Liver (tissue), 9 donors: ENCODE measurements around the gene ZMYND8. TPM values are rescaled to one million over a fixed set of nuclear protein-coding genes. Genes with fewer than 3 reads are reported as not detected.

ENCODE experiments used
- DNase-seq: peaks from one replicate; pipeline ENCODE4 v3.0.0-alpha.2; 2017; ENCODE audit warnings: low spot score
- H3K27ac ChIP-seq, 2 donors: one replicate each; pipeline ENCODE4 v1.7.0; 2013; ENCODE audit warnings: inconsistent platforms in 2 of 2, low read length in 2 of 2, control low read depth in 1 of 2, low read depth in 1 of 2, mild to moderate bottlenecking in 1 of 2
- H3K27me3 ChIP-seq, 4 donors: one replicate each; pipeline versions ENCODE4 v1.6.1 to v1.7.0; 2013; ENCODE audit warnings: low read length in 3 of 4, inconsistent platforms in 1 of 4, mild to moderate bottlenecking in 1 of 4, moderate library complexity in 1 of 4; ENCODE audit not compliant: control insufficient read depth in 4 of 4, insufficient read depth in 4 of 4
- H3K36me3 ChIP-seq, 4 donors: one replicate each; pipeline versions ENCODE4 v1.6.1 to v1.7.0; 2013; ENCODE audit warnings: low read length in 3 of 4, mild to moderate bottlenecking in 3 of 4, low read depth in 1 of 4, moderate library complexity in 1 of 4; ENCODE audit not compliant: control insufficient read depth in 4 of 4, insufficient read depth in 3 of 4
- H3K4me1 ChIP-seq, 4 donors: one replicate each; pipeline versions ENCODE4 v1.6.1 to v1.7.0; 2013; ENCODE audit warnings: low read length in 3 of 4, mild to moderate bottlenecking in 3 of 4, moderate library complexity in 1 of 4; ENCODE audit not compliant: control insufficient read depth in 4 of 4, insufficient read depth in 4 of 4
- H3K4me3 ChIP-seq, 3 donors: one replicate each; pipeline versions ENCODE4 v1.6.1 to v1.7.0; 2013; ENCODE audit warnings: low read length in 3 of 3, control low read depth in 1 of 3, low read depth in 1 of 3, mild to moderate bottlenecking in 1 of 3
- H3K9ac ChIP-seq, 2 donors: one replicate each; pipeline ENCODE4 v1.7.0; 2013; ENCODE audit warnings: low read length in 2 of 2, mild to moderate bottlenecking in 2 of 2, moderate library complexity in 2 of 2, control low read depth in 1 of 2, low read depth in 1 of 2
- H3K9me3 ChIP-seq, 4 donors: one replicate each; pipeline versions ENCODE4 v1.6.1 to v1.7.0; 2013; ENCODE audit warnings: low read length in 3 of 4; ENCODE audit not compliant: control insufficient read depth in 4 of 4
- EGR1 ChIP-seq, 2 donors: IDR thresholded peaks; 2 replicates each; pipeline ENCODE4 v1.6.1; 2016 to 2018; ENCODE audit warnings: antibody characterized with exemption in 2 of 2, low read depth in 2 of 2
- FOXA1 ChIP-seq: IDR thresholded peaks from 2 replicates; pipeline ENCODE4 v1.6.1; 2016; ENCODE audit warnings: antibody characterized with exemption
- FOXA2 ChIP-seq: IDR thresholded peaks from 2 replicates; pipeline ENCODE4 v1.6.1; 2016; ENCODE audit warnings: antibody characterized with exemption
- GABPA ChIP-seq, 2 donors: IDR thresholded peaks in 1 of 2; conservative IDR thresholded peaks in 1 of 2; 2 replicates each; pipeline ENCODE4 v1.6.1; 2016; ENCODE audit warnings: antibody characterized with exemption in 2 of 2, mild to moderate bottlenecking in 1 of 2, moderate library complexity in 1 of 2
- HNF4A ChIP-seq, 2 donors: conservative IDR thresholded peaks; 2 replicates each; pipeline ENCODE4 v1.6.1; 2016; ENCODE audit warnings: antibody characterized with exemption in 2 of 2, mild to moderate bottlenecking in 2 of 2
- HNF4G ChIP-seq: IDR thresholded peaks from 2 replicates; pipeline ENCODE4 v1.6.1; 2016; ENCODE audit warnings: antibody characterized with exemption
- JUND ChIP-seq, 2 donors: IDR thresholded peaks; 2 replicates each; pipeline ENCODE4 v1.6.1; 2016; ENCODE audit warnings: antibody characterized with exemption in 2 of 2
- NR2F2 ChIP-seq: IDR thresholded peaks from 2 replicates; pipeline ENCODE4 v1.6.1; 2016; ENCODE audit warnings: antibody characterized with exemption
- RAD21 ChIP-seq, 2 donors: IDR thresholded peaks; 2 replicates each; pipeline ENCODE4 v1.6.1; 2016; ENCODE audit warnings: antibody characterized with exemption in 2 of 2, mild to moderate bottlenecking in 2 of 2
- RXRA ChIP-seq, 2 donors: IDR thresholded peaks; 2 replicates each; pipeline ENCODE4 v1.6.1; 2017 to 2018; ENCODE audit warnings: antibody characterized with exemption in 2 of 2, mild to moderate bottlenecking in 1 of 2
- SP1 ChIP-seq: IDR thresholded peaks from 2 replicates; pipeline ENCODE4 v1.6.1; 2018; ENCODE audit warnings: antibody characterized with exemption, mild to moderate bottlenecking
- TAF1 ChIP-seq: conservative IDR thresholded peaks from 2 replicates; pipeline ENCODE4 v1.6.1; 2016; ENCODE audit warnings: antibody characterized with exemption, mild to moderate bottlenecking
- YY1 ChIP-seq: IDR thresholded peaks from 2 replicates; pipeline ENCODE4 v1.6.1; 2016; ENCODE audit warnings: antibody characterized with exemption, mild to moderate bottlenecking
- WGBS: extraction: QIAGEN DNeasy Blood & Tissue Kit; methylation state at CpG from one replicate; pipeline ENCODE4 v1.1.7; 2013; 5-methylcytosine and 5-hydroxymethylcytosine counted together
- polyA plus RNA-seq, 2 donors: library from polyadenylated mRNA; stranded (reverse) in 1 of 2; unstranded in 1 of 2; fragments of 200-250 nt in 1 of 2; fragments of >200 nt in 1 of 2; fragmentation: Nextera tagmentation in 1 of 2; extraction: Ambion mirVana in 1 of 2; gene quantifications; one replicate each; pipeline versions ENCODE4 v1.2.1 to v1.2.3, GENCODE V29; 2013 to 2015
- total RNA-seq, 2 donors: library from RNA; depleted of rRNA; stranded (reverse); fragments of >200 nt; gene quantifications; one replicate each; pipeline ENCODE4 v1.2.3, GENCODE V29; 2014
- TF ChIP-seq, protein P1 (sequence below): IDR thresholded peaks from 2 replicates; pipeline ENCODE4 v1.6.1; 2016; ENCODE audit warnings: antibody characterized with exemption
- TF ChIP-seq, protein P2 (sequence below): IDR thresholded peaks from 2 replicates; pipeline ENCODE4 v1.6.1; 2016; ENCODE audit warnings: antibody characterized with exemption
- TF ChIP-seq, protein P3 (sequence below): IDR thresholded peaks from 2 replicates; pipeline ENCODE4 v1.6.1; 2016; ENCODE audit warnings: antibody characterized with exemption
- TF ChIP-seq, protein P4 (sequence below): IDR thresholded peaks from 2 replicates; pipeline ENCODE4 v1.6.1; 2016; ENCODE audit warnings: antibody characterized with exemption, mild to moderate bottlenecking
- TF ChIP-seq, protein P5 (sequence below): fragments of 150-350 bp; IDR thresholded peaks from 2 replicates; pipeline ENCODE4 v1.5.1; 2017; ENCODE audit warnings: improper control_type of control experiment, low read depth, low read length; ENCODE audit not compliant: missing input control
- donor health status: healthy.
- donor health status: healthy.
- donor health status: healthy.
- donor health status: healthy.
- donor health status: healthy.

Gene ZMYND8
- total and polyA plus RNA-seq, 4 donors: 3.3 to 23.5 (median 6.8) TPM

DNA sequence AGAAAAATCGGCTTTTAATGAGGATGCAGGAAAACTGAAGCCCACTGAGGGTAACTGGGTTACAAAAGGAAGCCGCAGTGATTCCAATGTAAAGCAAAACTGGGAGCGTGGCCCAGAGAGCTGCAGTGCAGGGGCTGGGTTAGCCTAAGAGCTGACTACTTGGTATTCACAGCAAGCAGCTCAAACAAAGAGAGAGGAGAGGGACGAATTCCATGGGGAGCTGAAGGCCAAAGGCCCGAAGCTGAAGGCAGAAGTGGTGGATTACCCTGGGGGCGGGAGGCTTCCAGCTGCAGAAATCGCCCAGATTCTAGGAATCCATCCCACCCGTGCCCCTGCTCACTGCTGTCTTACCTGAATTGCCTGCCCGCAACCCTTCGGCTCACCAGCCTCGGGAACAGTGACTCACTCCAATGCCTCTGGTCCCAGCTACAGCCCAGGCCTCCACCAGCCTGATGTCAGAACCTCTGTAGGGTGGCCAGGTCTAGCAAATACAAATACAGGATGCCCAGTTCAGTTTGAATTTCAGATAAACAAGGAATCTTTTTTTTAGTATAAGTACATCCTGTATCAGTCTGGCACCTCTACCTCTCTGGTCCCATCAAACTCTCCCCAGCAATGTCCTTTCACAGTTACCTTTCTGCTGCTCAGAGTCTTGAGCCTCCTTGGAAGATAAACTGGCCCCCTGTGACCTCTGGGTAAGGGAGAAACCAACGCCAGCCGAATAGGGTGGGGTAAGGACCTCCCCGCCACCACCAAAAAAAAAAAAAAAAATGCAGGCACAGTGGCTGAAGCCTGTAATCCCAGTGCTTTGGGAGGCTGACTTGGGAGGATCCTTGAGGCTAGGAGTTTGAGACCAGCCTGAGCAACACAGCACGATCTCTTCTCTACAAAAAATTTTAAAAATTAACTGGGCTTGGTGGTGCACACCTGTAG, 14.6 kb upstream of the ZMYND8 start:
- DNase-seq: no peak
- no peaks in the 10 kb centered on the region for H3K9me3 ChIP-seq
- no peak overlapping the region for H3K9ac ChIP-seq
- no peaks in the 10 kb centered on the region for H3K4me1 ChIP-seq
- no peaks in the 10 kb centered on the region for H3K27me3 ChIP-seq
- H3K36me3 ChIP-seq: no peaks in the 10 kb centered on the region
- no peak overlapping the region for H3K4me3 ChIP-seq
- H3K27ac ChIP-seq: no peak overlapping the region
- WGBS: 94% methylated on average over 15 of the region's 15 CpGs
- TF ChIP-seq, protein P1, sequence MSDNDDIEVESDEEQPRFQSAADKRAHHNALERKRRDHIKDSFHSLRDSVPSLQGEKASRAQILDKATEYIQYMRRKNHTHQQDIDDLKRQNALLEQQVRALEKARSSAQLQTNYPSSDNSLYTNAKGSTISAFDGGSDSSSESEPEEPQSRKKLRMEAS: no peak

DNA sequence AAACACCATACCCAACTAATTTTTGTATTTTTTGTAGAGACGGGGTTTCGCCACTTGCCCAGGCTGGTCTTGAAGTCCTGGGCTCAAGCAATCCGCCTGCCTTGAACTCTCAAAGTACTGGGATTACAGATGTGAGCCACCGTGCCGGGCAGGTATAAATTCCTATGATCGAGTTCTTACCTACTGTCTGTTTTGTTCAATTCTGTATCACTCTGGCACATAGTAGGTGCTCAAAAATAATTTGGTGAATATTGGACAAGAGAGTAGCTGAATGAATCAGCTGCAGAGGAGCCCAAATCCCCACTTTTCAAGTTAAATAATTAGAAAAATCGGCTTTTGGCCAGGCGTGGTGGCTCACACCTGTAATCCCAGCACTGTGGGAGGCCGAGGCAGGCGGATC, 13.7 kb upstream of the ZMYND8 start:
- no peak for TF ChIP-seq SP1
- TF ChIP-seq FOXA2: no peak
- no peak for TF ChIP-seq HNF4G
- TF ChIP-seq GABPA (IDR thresholded peaks at IDR 0.05 in 1 of 2, conservative IDR thresholded peaks at IDR 0.05 in 1 of 2): no peak
- no peak for TF ChIP-seq YY1
- TF ChIP-seq, protein P2, sequence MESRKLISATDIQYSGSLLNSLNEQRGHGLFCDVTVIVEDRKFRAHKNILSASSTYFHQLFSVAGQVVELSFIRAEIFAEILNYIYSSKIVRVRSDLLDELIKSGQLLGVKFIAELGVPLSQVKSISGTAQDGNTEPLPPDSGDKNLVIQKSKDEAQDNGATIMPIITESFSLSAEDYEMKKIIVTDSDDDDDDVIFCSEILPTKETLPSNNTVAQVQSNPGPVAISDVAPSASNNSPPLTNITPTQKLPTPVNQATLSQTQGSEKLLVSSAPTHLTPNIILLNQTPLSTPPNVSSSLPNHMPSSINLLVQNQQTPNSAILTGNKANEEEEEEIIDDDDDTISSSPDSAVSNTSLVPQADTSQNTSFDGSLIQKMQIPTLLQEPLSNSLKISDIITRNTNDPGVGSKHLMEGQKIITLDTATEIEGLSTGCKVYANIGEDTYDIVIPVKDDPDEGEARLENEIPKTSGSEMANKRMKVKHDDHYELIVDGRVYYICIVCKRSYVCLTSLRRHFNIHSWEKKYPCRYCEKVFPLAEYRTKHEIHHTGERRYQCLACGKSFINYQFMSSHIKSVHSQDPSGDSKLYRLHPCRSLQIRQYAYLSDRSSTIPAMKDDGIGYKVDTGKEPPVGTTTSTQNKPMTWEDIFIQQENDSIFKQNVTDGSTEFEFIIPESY: no peak
- no peak for TF ChIP-seq RAD21 (IDR thresholded peaks at IDR 0.05)
- TF ChIP-seq, protein P3, sequence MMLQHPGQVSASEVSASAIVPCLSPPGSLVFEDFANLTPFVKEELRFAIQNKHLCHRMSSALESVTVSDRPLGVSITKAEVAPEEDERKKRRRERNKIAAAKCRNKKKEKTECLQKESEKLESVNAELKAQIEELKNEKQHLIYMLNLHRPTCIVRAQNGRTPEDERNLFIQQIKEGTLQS: no peak
- TF ChIP-seq, protein P1: no peak
- no peak for TF ChIP-seq EGR1 (IDR thresholded peaks at IDR 0.05; ENCODE audit: low read depth in 2 of 2)
- no peak for TF ChIP-seq JUND (IDR thresholded peaks at IDR 0.05)
- TF ChIP-seq, protein P4, sequence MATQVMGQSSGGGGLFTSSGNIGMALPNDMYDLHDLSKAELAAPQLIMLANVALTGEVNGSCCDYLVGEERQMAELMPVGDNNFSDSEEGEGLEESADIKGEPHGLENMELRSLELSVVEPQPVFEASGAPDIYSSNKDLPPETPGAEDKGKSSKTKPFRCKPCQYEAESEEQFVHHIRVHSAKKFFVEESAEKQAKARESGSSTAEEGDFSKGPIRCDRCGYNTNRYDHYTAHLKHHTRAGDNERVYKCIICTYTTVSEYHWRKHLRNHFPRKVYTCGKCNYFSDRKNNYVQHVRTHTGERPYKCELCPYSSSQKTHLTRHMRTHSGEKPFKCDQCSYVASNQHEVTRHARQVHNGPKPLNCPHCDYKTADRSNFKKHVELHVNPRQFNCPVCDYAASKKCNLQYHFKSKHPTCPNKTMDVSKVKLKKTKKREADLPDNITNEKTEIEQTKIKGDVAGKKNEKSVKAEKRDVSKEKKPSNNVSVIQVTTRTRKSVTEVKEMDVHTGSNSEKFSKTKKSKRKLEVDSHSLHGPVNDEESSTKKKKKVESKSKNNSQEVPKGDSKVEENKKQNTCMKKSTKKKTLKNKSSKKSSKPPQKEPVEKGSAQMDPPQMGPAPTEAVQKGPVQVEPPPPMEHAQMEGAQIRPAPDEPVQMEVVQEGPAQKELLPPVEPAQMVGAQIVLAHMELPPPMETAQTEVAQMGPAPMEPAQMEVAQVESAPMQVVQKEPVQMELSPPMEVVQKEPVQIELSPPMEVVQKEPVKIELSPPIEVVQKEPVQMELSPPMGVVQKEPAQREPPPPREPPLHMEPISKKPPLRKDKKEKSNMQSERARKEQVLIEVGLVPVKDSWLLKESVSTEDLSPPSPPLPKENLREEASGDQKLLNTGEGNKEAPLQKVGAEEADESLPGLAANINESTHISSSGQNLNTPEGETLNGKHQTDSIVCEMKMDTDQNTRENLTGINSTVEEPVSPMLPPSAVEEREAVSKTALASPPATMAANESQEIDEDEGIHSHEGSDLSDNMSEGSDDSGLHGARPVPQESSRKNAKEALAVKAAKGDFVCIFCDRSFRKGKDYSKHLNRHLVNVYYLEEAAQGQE: no peak
- no peak for TF ChIP-seq RXRA (IDR thresholded peaks at IDR 0.05)
- TF ChIP-seq HNF4A (conservative IDR thresholded peaks at IDR 0.05): no peak
- TF ChIP-seq FOXA1: no peak
- TF ChIP-seq, protein P5, sequence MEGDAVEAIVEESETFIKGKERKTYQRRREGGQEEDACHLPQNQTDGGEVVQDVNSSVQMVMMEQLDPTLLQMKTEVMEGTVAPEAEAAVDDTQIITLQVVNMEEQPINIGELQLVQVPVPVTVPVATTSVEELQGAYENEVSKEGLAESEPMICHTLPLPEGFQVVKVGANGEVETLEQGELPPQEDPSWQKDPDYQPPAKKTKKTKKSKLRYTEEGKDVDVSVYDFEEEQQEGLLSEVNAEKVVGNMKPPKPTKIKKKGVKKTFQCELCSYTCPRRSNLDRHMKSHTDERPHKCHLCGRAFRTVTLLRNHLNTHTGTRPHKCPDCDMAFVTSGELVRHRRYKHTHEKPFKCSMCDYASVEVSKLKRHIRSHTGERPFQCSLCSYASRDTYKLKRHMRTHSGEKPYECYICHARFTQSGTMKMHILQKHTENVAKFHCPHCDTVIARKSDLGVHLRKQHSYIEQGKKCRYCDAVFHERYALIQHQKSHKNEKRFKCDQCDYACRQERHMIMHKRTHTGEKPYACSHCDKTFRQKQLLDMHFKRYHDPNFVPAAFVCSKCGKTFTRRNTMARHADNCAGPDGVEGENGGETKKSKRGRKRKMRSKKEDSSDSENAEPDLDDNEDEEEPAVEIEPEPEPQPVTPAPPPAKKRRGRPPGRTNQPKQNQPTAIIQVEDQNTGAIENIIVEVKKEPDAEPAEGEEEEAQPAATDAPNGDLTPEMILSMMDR: no peak
- TF ChIP-seq TAF1: no peak
- no peak for TF ChIP-seq NR2F2
- Histone ChIP-seq H3K4me3 (no peak overlapping the region), H3K27ac (no peak overlapping the region), H3K9me3 (no peaks in the 10 kb centered on the region), H3K4me1 (no peaks in the 10 kb centered on the region), H3K9ac (no peak overlapping the region), H3K27me3 (no peaks in the 10 kb centered on the region), H3K36me3 (no peaks in the 10 kb centered on the region)
- no peak for DNase-seq
- 97% methylated on average over 10 of the region's 10 CpGs for WGBS
